GM19395 (cell line): ENCODE results near the gene ACLY.
"Not testable (repeated sequence)": the region's sequence is repeated elsewhere in the genome, so short reads cannot be mapped to it uniquely, and the experiment has no call there.

Experiments used
- ATAC-seq: cut with Tn5 transposase; IDR thresholded peaks from one replicate; pipeline ENCODE4 v1.9.1; 2021; ENCODE audit warnings: mild to moderate bottlenecking, moderate library complexity; ENCODE audit not compliant: unreplicated experiment

Gene ACLY

GRCh38 chr17:41874293-41874670 is 44.5 kb downstream of the ACLY start:
- ATAC-seq = not testable (repeated sequence)

DNA sequence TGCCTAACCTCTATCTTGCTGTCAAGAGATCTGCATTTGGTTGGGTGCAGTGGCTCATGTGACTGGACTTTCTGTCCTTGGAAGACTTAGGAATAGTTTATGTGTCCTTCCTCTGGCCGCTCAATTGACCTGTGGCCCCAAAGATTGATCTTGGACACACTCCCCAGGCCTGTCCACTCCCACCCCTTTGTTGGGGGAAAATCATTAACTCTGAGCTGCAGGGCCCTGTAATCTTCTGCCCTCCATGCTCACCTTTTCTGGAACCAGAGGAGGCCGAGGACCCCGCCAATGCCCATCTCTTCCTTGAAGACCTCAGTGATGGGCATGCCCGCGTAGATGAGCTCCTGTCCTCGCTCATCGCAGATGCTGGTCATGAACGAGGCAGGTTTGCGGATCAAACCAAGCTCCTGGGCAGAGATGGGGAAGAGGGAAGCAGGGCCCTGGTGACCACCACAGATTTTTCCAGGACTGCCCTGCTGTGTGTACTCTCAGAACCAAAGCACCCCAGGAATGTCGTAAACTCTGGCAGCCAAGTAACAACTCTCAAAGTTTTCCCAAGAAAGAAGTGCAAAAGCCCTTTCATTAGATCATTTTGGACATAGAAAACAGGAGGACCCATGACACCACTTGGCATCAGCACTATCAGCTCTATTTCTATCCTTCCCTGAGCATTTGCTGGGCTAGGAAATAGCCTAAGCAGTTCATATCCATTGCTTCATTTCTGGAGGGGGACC is 45.0 kb downstream of the ACLY start:
- no peak for ATAC-seq

DNA sequence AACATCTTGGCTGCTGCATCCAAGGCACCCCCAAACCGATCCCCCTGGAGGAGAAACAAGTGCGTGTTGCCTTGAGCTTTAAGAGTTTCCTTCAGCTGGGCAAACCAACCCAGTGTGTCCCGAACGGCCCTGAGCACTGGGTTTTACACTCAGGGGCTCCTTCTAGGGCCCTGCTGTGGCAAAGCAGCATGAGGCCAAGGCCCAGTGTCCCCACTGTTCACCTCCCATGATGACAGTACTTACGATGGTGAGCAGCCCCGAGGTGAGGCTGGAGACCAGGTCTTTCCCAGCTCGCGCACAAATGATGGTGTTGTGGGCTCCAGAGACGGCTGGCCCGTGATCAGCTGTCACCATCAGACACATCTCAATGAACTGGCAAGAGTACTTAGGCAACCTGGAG is 47.0 kb downstream of the ACLY start:
- no peak for ATAC-seq

- ATAC-seq = no peak
Observed at GRCh38 chr17:41870627-41871026, 48.1 kb downstream of the ACLY start.

DNA sequence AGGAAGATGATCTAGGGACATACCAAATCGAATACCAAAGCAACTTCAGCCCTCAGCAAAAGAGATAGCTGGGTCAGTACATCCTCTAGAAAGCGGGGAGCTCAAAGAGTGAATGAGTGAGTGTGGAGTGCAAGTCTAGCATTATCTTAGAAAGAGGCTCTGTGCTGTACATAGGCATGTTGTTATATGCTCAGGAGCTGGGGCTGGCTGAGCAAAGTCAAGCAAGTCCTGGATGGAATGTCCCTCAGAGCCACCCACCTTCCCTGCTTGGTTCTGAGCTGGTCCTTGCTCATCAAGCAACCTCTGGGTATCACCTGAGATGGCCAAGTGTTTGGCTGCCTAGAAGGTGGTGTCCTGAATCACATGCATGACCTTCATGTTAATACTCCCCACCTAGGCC is 48.7 kb downstream of the ACLY start:
- ATAC-seq = no peak

DNA sequence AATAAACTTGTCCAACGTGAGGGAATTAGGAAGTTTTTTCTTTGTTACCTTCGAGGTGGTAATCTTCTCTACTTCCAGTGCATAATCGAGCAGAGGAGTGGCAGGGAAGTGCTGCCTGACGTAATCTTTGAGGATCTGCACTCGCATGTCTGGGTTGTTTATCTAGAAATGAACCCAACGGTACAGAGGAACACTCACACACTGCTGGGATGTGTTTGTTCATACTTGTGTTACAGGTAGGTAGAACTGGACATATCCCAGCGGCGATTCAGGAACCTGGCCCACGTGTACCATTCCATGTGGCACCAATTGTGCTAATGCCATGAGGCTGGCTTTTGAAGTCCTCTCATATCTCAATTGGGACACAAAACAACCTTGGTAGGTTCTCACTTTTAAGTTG is 49.3 kb downstream of the ACLY start:
- ATAC-seq = no peak

DNA sequence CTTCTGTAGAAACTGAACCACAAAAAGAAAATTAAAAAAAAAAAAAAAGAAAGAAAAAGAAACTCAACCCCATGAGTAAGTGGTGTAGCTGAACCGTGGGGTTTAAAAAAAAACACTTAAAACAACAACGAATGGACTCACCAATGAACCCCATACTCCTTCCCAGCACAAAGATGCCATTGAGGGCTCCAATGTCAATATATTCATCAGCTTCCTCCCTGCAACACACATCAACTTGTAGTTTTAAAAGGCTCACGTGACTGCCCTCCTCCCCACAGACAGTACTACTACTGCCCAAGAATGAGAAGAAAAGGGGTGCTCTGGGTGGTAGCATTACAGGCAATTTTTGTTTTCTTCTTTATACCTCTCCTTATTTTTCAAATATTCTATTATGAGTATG is 50.2 kb downstream of the ACLY start:
- no peak for ATAC-seq

GRCh38 chr17:41865596-41865893 is 53.2 kb downstream of the ACLY start:
- peak; percentile 6 for ATAC-seq

DNA sequence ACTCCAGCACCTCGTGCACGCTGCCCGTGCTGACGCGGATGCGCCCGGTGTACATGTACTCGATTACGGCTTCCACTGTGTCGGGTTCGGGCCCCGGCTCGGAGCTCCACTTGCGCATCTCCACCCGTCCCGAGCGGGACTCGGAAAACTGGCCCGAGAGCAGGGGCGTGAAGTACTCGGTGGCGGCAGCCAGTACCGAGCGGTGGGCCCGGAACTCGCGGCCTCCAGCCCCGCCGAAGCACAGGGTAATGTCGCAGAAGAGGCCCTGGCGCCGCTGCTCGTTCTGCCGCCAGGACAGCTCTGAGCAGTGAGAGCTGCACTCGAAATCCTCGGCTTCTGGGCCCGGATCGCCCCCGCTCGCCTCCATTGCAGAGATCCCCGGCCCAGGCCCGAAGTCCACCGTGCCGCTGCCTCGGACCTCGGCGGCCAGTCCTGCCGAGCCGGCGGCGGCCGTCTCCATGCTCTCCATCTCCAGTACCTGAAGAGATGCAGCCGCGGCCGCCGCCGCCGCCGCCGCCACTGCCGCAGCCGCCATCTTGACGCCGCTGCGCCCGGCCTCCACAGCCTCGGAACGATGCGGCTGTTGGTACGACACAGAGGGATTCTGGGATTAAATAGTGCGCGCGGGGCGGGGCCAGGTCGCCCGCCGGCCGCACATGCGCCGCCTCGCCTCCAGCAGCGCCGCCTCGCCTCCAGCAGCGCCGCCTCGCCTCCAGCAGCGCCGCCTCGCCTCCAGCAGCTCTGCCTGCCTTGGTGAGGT is 53.7 kb downstream of the ACLY start, which contains the start of gene KLHL11:
Gene KLHL11, minus strand, starts transcription at position 588 of the 760 bp plus-strand sequence. Its CDS starts 53 bp downstream, at position 535.
- peak; percentile 84 for ATAC-seq

GRCh38 chr17:41864498-41864835 is 54.3 kb downstream of the ACLY start:
- no peak for ATAC-seq

DNA sequence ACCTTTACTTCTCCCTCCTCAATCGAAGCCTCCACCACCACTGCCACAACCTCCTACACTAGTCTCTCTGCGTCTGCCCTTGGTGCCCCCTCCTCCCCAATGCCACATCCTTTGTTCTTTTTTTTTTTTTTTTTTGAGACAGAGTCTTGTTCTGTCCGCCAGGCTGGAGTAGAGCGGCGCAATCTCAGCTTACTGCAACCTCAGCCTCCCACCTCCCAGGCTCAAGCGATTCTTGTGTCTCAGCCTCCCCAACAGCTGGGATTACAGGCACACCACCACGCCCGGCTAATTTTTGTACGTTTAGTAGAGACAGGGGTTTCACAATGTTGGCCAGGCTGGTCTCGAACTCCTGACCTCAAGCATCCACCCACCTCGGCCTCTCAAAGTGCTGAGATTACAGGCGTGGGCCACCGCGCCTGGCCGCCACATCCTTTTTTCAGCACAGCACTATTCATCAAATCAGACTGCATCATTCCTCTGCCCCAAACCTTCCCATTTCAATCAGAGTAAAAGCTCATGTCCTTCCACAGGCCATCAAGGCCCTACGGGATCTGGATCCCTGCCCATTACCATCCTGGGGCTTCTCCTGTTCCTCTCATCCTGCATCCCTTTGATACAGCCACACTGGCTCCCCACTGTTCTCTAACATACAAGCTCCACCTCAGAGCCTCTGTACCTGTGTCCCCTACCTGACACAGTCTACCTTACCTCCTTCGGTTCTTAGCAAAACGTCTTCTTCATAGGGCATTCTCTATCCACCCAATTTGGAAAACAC is 55.5 kb downstream of the ACLY start:
- ATAC-seq = no peak

DNA sequence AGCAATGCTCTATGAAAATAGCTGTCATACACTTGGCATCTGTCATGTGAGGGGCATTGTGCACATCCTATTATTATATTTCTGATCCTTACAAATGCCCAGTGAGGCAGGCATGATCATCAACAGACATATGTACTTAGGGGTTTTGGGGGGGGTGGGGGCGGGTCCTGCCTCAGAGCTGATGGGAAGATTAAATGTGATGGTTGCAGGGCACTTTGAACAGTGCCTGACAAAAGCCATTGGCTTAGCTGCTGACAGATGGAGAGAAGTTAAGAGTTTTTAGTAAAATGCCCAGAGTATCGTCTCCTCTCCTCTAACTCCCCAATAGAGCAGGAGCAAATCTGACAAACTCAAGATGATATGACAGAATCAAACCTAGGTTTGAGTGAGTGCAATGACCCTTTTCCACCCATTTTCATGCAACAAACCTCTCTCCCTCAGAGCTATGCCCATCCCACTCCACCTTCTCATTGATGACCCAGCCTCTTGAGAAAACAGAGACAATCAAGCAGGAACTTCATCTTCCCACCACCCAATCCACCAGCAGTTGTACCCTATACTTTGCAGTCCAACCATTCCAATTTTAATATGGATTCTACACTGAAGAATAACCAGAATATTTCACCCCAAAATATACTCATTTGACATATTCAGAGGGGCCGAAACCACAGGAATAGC is 58.4 kb downstream of the ACLY start:
- ATAC-seq = no peak

DNA sequence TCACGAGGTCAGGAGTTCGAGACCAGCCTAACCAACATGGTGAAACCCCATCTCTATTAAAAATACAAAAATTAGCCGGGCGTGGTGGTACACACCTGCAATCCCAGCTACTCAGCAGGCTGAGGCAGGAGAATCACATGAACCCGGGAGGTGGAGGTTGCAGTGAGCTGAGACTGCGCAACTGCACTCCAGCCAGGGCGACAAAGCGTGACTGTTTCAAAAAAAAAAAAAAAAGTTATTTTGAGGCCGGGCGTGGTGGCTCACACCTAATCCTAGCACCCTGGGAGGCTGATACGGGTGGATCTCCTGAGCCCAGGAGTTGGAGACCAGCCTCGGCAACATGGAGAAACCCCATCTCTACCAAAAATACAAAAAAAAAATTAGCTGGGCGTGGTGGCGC is 67.4 kb downstream of the ACLY start:
- ATAC-seq = not testable (repeated sequence)

DNA sequence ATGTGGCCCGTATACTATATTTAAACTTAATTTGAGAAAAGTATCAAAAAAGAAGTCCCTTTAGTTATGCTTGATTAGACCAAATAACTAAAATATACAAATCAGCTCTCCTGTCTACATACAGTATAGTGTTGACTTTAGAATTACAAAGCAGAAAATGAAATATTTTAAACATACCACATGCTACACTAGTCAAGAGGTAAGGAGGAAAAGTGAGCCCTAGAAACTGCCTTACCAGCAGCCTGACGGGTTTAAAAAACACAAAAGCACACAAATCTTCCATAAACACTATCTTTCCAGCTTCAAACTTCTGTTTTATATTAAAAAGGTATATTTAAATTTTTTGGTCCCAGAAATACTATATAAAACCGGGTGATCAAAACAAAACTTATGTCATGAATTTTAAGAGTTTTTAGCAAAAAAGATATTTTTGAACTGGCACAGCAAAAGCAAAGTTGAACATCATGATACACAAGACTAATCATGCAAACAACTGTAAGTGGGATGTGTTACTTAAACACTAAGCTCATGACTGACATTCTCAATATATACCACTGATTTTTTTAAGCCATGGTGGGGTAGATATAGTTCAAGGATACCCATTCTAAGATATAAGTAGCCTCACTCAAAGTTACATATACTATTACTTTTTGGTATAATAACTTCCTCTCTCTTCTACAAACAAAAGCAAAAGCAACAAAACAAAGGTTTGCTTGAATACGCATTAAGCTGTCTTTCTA is 69.3 kb downstream of the ACLY start:
- no peak for ATAC-seq

- no peak for ATAC-seq
Observed at GRCh38 chr17:41848788-41849187, 70.0 kb downstream of the ACLY start.

DNA sequence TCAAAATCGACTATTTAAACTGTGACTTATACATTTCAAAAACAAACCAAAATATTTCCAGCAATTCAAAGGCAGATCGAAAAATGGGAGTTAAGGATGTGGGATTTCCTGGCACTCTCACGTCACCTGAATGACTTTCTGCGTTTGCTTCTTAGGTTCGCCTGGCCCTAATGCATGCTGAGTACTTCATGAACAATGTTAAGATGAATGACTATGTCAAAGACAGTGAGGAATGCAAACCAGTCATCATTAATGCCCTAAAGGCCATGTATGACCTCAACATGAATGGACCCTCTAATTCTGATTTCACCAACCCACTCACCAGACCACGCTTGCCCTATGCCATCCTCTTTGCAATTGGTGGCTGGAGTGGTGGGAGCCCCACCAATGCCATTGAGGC is 73.8 kb downstream of the ACLY start:
- ATAC-seq = no peak

- not testable (repeated sequence) for ATAC-seq
Observed at GRCh38 chr17:41840781-41841180, 78.0 kb downstream of the ACLY start.

- ATAC-seq = not testable (repeated sequence)
Observed at GRCh38 chr17:41839448-41839847, 79.3 kb downstream of the ACLY start.

DNA sequence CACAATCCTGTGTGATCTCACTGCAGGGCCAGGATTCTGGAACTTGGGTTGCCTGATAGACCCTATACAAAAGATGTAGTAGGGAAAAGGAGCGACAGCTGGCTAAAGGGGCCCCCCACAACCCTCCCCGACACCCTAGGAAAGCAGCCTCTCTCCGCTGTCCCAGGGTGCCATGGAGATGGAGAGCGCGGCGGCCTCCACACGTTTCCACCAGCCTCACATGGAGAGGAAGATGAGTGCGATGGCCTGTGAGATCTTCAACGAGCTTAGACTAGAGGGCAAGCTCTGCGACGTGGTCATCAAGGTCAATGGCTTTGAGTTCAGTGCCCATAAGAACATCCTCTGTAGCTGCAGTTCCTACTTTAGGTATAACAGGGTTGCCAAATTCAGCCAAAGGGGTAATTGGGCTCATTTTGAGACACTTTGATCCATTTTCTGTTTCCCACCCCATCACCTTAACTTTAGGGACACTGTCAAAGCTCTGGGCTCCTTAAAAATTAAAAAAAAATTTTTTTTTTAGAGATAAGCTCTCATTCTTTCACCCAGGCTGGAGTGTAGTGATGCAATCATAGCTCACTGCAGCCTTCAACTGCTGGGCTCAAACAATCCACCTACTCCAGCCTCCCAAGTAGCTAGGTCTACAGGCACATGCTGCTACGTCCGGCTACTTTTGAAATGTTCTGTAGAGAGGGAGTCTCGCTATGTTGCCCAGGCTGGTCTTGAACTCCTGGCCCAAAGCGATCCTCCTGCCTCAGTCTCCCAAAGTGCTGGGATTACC is 80.8 kb downstream of the ACLY start, which contains the start of gene KLHL10:
Gene KLHL10, plus strand, starts transcription at position 65 of the 778 bp plus-strand sequence. Its CDS starts 108 bp downstream, at position 173.
- no peak for ATAC-seq
